ENCODE measurements around the gene FGF19.

DNA sequence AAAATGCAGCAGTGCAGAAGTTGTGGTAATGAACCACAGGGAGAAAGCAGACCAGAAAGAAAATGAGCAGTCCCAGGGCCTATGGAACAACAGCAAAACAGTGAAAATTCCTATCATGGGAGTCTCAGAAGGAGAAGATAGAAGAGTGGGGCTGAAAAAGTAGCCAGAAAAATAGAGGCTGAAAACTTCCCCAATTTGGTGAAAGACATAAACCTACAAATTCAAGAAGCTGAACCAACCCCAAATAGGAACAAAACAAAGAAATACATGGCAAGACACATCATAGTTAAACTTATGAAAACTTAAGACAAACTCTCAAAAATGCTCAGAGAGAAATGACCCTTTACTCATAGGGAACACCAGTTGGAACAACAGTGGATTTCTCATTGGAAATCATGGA lies 11.4 kb downstream of the FGF19 start:
- TF ChIP-seq, protein P1, sequence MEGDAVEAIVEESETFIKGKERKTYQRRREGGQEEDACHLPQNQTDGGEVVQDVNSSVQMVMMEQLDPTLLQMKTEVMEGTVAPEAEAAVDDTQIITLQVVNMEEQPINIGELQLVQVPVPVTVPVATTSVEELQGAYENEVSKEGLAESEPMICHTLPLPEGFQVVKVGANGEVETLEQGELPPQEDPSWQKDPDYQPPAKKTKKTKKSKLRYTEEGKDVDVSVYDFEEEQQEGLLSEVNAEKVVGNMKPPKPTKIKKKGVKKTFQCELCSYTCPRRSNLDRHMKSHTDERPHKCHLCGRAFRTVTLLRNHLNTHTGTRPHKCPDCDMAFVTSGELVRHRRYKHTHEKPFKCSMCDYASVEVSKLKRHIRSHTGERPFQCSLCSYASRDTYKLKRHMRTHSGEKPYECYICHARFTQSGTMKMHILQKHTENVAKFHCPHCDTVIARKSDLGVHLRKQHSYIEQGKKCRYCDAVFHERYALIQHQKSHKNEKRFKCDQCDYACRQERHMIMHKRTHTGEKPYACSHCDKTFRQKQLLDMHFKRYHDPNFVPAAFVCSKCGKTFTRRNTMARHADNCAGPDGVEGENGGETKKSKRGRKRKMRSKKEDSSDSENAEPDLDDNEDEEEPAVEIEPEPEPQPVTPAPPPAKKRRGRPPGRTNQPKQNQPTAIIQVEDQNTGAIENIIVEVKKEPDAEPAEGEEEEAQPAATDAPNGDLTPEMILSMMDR (IDR thresholded peaks at IDR 0.05): no peak
- no peak for TF ChIP-seq POLR2A (IDR thresholded peaks at IDR 0.05)
